OCI-LY1 (cell line): ENCODE results near the gene ZBTB16.

ENCODE experiments used
- H2AFZ ChIP-seq: fragments of 200-600 bp; sonication (generic), shearing (Covaris generic); 2 replicates; pipeline ENCODE4 v1.6.0; 2014; ENCODE audit warnings: antibody characterized with exemption, mild to moderate bottlenecking, low read length
- H3F3A ChIP-seq: fragments of 200-600 bp; sonication (generic), shearing (Covaris generic); 2 replicates; pipeline ENCODE4 v1.6.0; 2014; ENCODE audit warnings: mild to moderate bottlenecking, antibody characterized with exemption, low read length, moderate library complexity; ENCODE audit not compliant: insufficient read depth
- H3K27ac ChIP-seq: fragments of 200-600 bp; sonication (generic); 2 replicates; pipeline ENCODE4 v1.5.1; 2014; ENCODE audit warnings: low read length, mixed run types, mild to moderate bottlenecking, low read depth; ENCODE audit not compliant: poor library complexity, severe bottlenecking
- H3K27me3 ChIP-seq: fragments of 200-600 bp; sonication (generic); 2 replicates; pipeline ENCODE4 v1.6.0; 2014; ENCODE audit warnings: antibody characterized with exemption, mild to moderate bottlenecking, low read length, moderate library complexity; ENCODE audit not compliant: insufficient read depth
- H3K36me3 ChIP-seq: fragments of 200-600 bp; sonication (generic); 2 replicates; pipeline ENCODE4 v1.6.1; 2014; ENCODE audit warnings: mild to moderate bottlenecking, antibody characterized with exemption, low read length, moderate library complexity, mixed read lengths; ENCODE audit not compliant: insufficient read depth
- H3K4me1 ChIP-seq: fragments of 200-600 bp; sonication (generic); 2 replicates; pipeline ENCODE4 v1.5.1; 2014; ENCODE audit warnings: mild to moderate bottlenecking, low read length, moderate library complexity; ENCODE audit not compliant: insufficient read depth, severe bottlenecking
- H3K4me2 ChIP-seq: fragments of 200-600 bp; sonication (generic), shearing (Covaris generic); 2 replicates; pipeline ENCODE4 v1.6.1; 2014; ENCODE audit warnings: low read length
- H3K4me3 ChIP-seq: fragments of 200-600 bp; sonication (generic); 2 replicates; pipeline ENCODE4 v1.5.1; 2014; ENCODE audit warnings: low read length, low read depth, mild to moderate bottlenecking, mixed read lengths; ENCODE audit not compliant: poor library complexity, severe bottlenecking
- H3K79me2 ChIP-seq: fragments of 200-600 bp; shearing (Covaris generic); 2 replicates; pipeline ENCODE4 v1.6.1; 2016; ENCODE audit warnings: mixed run types, low read length, mixed read lengths; ENCODE audit not compliant: insufficient read depth
- H3K9ac ChIP-seq: fragments of 200-600 bp; sonication (generic), shearing (Covaris generic); 2 replicates; pipeline ENCODE4 v1.6.1; 2014; ENCODE audit warnings: mild to moderate bottlenecking, low read length, mixed read lengths
- H3K9me2 ChIP-seq: fragments of 200-600 bp; sonication (generic), shearing (Covaris generic); 2 replicates; pipeline ENCODE4 v1.6.1; 2014; ENCODE audit warnings: low read depth, mild to moderate bottlenecking, low read length, mixed read lengths
- H3K9me3 ChIP-seq: fragments of 200-600 bp; shearing (Covaris generic); 2 replicates; pipeline ENCODE4 v1.6.1; 2014; ENCODE audit warnings: low read length, mixed read lengths
- H4K20me1 ChIP-seq: fragments of 200-600 bp; sonication (generic), shearing (Covaris generic); 2 replicates; pipeline ENCODE4 v1.6.0; 2016; ENCODE audit warnings: mild to moderate bottlenecking, low read length; ENCODE audit not compliant: insufficient read depth
- CTCF ChIP-seq: fragments of 200-600 bp; sonication (generic), shearing (Covaris generic); IDR thresholded peaks from 2 replicates; pipeline ENCODE4 v1.5.1; 2017; ENCODE audit warnings: mild to moderate bottlenecking, antibody characterized with exemption, low read length, moderate library complexity, mixed read lengths
- EZH2 ChIP-seq: fragments of 200-600 bp; sonication (generic), shearing (Covaris generic); IDR thresholded peaks from 2 replicates; pipeline ENCODE4 v1.8.0; 2017; ENCODE audit warnings: borderline replicate concordance, mixed run types, mild to moderate bottlenecking, antibody characterized with exemption, low read length, moderate library complexity, mixed read lengths

ZBTB16 gene

GRCh38 chr11:114051558-114051957 is 8.0 kb upstream of the ZBTB16 start:
- Histone ChIP-seq H3K4me1 (no peaks in the 10 kb centered on the region), H3K9ac (no peak overlapping the region), H3K4me3 (no peak overlapping the region), H3K9me2 (no peaks in the 10 kb centered on the region), H3K9me3 (no peaks in the 10 kb centered on the region), H3K36me3 (no peaks in the 10 kb centered on the region), H2AFZ (no peak overlapping the region), H3K27me3 (no peaks in the 10 kb centered on the region; the same call in 1 of the 2 replicates), H3K27ac (no peak overlapping the region), H3K4me2 (no peak overlapping the region), H4K20me1 (no peaks in the 10 kb centered on the region), H3F3A (no peaks in the 10 kb centered on the region), H3K79me2 (no peaks in the 10 kb centered on the region)
- no peak for TF ChIP-seq CTCF
- no peak for TF ChIP-seq EZH2

- Histone ChIP-seq H3K27me3 (no peaks in the 10 kb centered on the region; the same call in 1 of the 2 replicates), H3K4me2 (no peak overlapping the region), H3K36me3 (no peaks in the 10 kb centered on the region), H3F3A (no peaks in the 10 kb centered on the region), H3K9me3 (no peaks in the 10 kb centered on the region), H3K9ac (no peak overlapping the region), H3K79me2 (no peaks in the 10 kb centered on the region), H3K4me1 (no peaks in the 10 kb centered on the region), H3K9me2 (no peaks in the 10 kb centered on the region), H3K27ac (no peak overlapping the region), H4K20me1 (no peaks in the 10 kb centered on the region), H3K4me3 (no peak overlapping the region), H2AFZ (no peak overlapping the region)
- TF ChIP-seq CTCF, result no peak
- TF ChIP-seq EZH2, result no peak
These were observed 7.4 kb upstream of the ZBTB16 start for GRCh38 chr11:114052160-114052559.

- Histone ChIP-seq H2AFZ (no peak overlapping the region), H3K36me3 (no peaks in the 10 kb centered on the region), H3K4me3 (no peak overlapping the region), H3F3A (no peaks in the 10 kb centered on the region), H3K27ac (no peak overlapping the region), H3K4me2 (no peak overlapping the region), H4K20me1 (no peaks in the 10 kb centered on the region), H3K9me2 (no peaks in the 10 kb centered on the region), H3K27me3 (no peaks in the 10 kb centered on the region; the same call in 1 of the 2 replicates), H3K79me2 (no peaks in the 10 kb centered on the region), H3K9ac (no peak overlapping the region), H3K9me3 (no peaks in the 10 kb centered on the region), H3K4me1 (no peaks in the 10 kb centered on the region)
- no peak for TF ChIP-seq CTCF
- TF ChIP-seq EZH2, result no peak
These were observed 6.1 kb upstream of the ZBTB16 start for GRCh38 chr11:114053406-114053805.
